Esophagus muscularis mucosa (tissue), 3 donors: Measurements from ENCODE around the gene PEPD.

Source experiments
- CTCF ChIP-seq, 3 experiments: fragments of 200-600 bp in 2 of 3; fragments of 450-650 bp in 1 of 3; sonication (generic) in 2 of 3; IDR thresholded peaks; one replicate each; pipeline ENCODE4 v1.5.1; 2017 to 2019; ENCODE audit warnings: antibody characterized with exemption in 3 of 3, mild to moderate bottlenecking in 2 of 3, moderate library complexity in 1 of 3
- POLR2A ChIP-seq: fragments of 450-650 bp; IDR thresholded peaks from one replicate; pipeline ENCODE4 v1.6.1; 2017; ENCODE audit warnings: antibody characterized with exemption, moderate library complexity, mild to moderate bottlenecking, low read depth
- POLR2AphosphoS5 ChIP-seq, 2 donors: sonication (generic); formaldehyde crosslinking; IDR thresholded peaks; one replicate each; pipeline ENCODE4 v1.6.1; 2017; ENCODE audit warnings: antibody characterized with exemption in 2 of 2

- TF ChIP-seq POLR2A (no peak), CTCF (IDR thresholded peaks at IDR 0.05) (no peak), POLR2AphosphoS5 (IDR thresholded peaks at IDR 0.05) (no peak)
Measured at GRCh38 chr19:33552191-33552927, 30.8 kb upstream of the PEPD start.
